Ovary (tissue), 9 donors: ENCODE results near the gene ARMC12. TPM values are rescaled to one million over a fixed set of nuclear protein-coding genes. Genes with fewer than 3 reads are reported as not detected.
A peak's percentile ranks its signal among the peaks of the same experiment; 100 is the strongest.

Experiments
- DNase-seq, 5 donors: peaks; one replicate each; pipeline ENCODE4 v3.0.0-alpha.2; 2019 to 2020
- H3K27ac ChIP-seq, 2 donors: fragments of 200-600 bp; one replicate each; pipeline versions ENCODE4 v1.5.1 to v1.8.0; 2019 to 2022
- H3K27me3 ChIP-seq: fragments of 200-600 bp; one replicate; pipeline ENCODE4 v1.8.0; 2022
- H3K36me3 ChIP-seq: fragments of 200-600 bp; sonication (generic); one replicate; pipeline ENCODE4 v1.5.1; 2019
- H3K4me1 ChIP-seq: one replicate; pipeline ENCODE4 v1.8.1; 2013; ENCODE audit warnings: mild to moderate bottlenecking, moderate library complexity; ENCODE audit not compliant: insufficient read depth
- H3K4me3 ChIP-seq: fragments of 200-600 bp; sonication (generic); one replicate; pipeline ENCODE4 v1.5.1; 2017
- H3K9me3 ChIP-seq, 2 donors: fragments of 200-600 bp in 1 of 2; sonication (generic) in 1 of 2; one replicate each; pipeline versions ENCODE4 v1.5.1 to v1.8.1; 2013 to 2019; ENCODE audit warnings: mild to moderate bottlenecking in 1 of 2, moderate library complexity in 1 of 2
- EP300 ChIP-seq: sonication (generic); formaldehyde crosslinking; IDR thresholded peaks from one replicate; pipeline ENCODE4 v1.6.1; 2017; ENCODE audit warnings: antibody characterized with exemption
- POLR2A ChIP-seq: fragments of 450-650 bp; IDR thresholded peaks from one replicate; pipeline ENCODE4 v1.6.1; 2017; ENCODE audit warnings: antibody characterized with exemption, mild to moderate bottlenecking, moderate library complexity
- WGBS, 3 donors: extraction: QIAGEN DNeasy Blood & Tissue Kit in 1 of 3; methylation state at CpG; one replicate each; pipeline versions ENCODE4 v1.1.5 to v1.1.7; 2013 to 2017; 5-methylcytosine and 5-hydroxymethylcytosine counted together
- intact Hi-C, 4 donors: fragments of 100-400 bp; cut with DNase I; formaldehyde crosslinking; loops; one replicate each; pipeline versions ENCODE4 v1.11.0 to v1.15.1; 2022 to 2023
- polyA plus RNA-seq, 2 donors: library from polyadenylated mRNA; stranded (reverse); fragments of 200-250 nt in 1 of 2; fragments of 350-450 nt in 1 of 2; fragmentation: Illumina TruSeq in 1 of 2; extraction: RNeasy Lipid Tissue Mini Kit (QIAGEN cat#74804) in 1 of 2; gene quantifications; one replicate each; pipeline ENCODE4 v1.2.3, GENCODE V29; 2013 to 2014
- total RNA-seq, 7 donors: library from RNA; depleted of rRNA in 2 of 7; stranded (reverse); fragments of >200 nt in 2 of 7; fragmentation: NEBNext Ultra II Directional in 3 of 7; extraction: Animal tissue kit (Norgen Biotek cat#: 25700) in 3 of 7; gene quantifications; one replicate each; pipeline versions ENCODE4 v1.1.0 to v1.2.4, GENCODE V29; 2016 to 2023
- TF ChIP-seq, protein P1 (sequence below), 3 donors: fragments of 450-650 bp in 2 of 3; fragments of 200-600 bp in 1 of 3; IDR thresholded peaks; one replicate each; pipeline versions ENCODE4 v1.5.1 to v1.8.0; 2016 to 2022; ENCODE audit warnings: antibody characterized with exemption in 3 of 3, mild to moderate bottlenecking in 1 of 3
- donor health status: DM: no; HTN: no; CAD: no; lungs with moderate emphysema.
- donor health status: DM: no; HTN: no; CAD: no.
- donor health status: Bipolar disorder and iron deficiency.
- donor health status: DM: yes; HTN: yes; CAD: no.
- donor health status: DM: no; HTN: no; CAD: no.
- donor health status: DM: yes; HTN: yes; CAD: no.

The ARMC12 gene
- total and polyA plus RNA-seq, 9 donors: 0.34 to 1.9 (median 1.0) TPM

DNA sequence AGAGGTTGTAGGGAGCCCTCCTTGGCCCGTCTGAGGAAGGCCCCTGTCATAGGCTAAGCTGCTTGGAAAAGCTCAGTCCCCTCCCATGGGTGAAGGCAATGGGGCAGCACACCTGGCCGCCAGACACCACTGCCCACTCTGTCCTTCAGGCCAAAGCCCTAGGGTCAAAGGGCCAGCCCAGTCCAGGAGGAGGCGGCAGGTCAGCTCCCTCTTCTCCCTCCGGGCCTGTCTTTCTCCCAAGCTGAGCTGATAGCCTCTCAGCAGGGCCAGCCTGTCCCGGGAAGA lies 34.5 kb downstream of the ARMC12 start:
- Histone ChIP-seq H3K27ac (no peak overlapping the region), H3K9me3 (no peaks in the 10 kb centered on the region), H3K27me3 (no peaks in the 10 kb centered on the region), H3K4me1 (no peaks in the 10 kb centered on the region), H3K36me3 (no peaks in the 10 kb centered on the region), H3K4me3 (no peak overlapping the region)
- WGBS, 3 donors: 49 to 58% (median 55%) methylated on average over 5 of the region's 5 CpGs
- intact Hi-C loops: no loop called here
- TF ChIP-seq, protein P1, sequence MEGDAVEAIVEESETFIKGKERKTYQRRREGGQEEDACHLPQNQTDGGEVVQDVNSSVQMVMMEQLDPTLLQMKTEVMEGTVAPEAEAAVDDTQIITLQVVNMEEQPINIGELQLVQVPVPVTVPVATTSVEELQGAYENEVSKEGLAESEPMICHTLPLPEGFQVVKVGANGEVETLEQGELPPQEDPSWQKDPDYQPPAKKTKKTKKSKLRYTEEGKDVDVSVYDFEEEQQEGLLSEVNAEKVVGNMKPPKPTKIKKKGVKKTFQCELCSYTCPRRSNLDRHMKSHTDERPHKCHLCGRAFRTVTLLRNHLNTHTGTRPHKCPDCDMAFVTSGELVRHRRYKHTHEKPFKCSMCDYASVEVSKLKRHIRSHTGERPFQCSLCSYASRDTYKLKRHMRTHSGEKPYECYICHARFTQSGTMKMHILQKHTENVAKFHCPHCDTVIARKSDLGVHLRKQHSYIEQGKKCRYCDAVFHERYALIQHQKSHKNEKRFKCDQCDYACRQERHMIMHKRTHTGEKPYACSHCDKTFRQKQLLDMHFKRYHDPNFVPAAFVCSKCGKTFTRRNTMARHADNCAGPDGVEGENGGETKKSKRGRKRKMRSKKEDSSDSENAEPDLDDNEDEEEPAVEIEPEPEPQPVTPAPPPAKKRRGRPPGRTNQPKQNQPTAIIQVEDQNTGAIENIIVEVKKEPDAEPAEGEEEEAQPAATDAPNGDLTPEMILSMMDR (IDR thresholded peaks at IDR 0.05): no peak
- no peak for TF ChIP-seq EP300
- no peak for TF ChIP-seq POLR2A
- DNase-seq: no peak

DNA sequence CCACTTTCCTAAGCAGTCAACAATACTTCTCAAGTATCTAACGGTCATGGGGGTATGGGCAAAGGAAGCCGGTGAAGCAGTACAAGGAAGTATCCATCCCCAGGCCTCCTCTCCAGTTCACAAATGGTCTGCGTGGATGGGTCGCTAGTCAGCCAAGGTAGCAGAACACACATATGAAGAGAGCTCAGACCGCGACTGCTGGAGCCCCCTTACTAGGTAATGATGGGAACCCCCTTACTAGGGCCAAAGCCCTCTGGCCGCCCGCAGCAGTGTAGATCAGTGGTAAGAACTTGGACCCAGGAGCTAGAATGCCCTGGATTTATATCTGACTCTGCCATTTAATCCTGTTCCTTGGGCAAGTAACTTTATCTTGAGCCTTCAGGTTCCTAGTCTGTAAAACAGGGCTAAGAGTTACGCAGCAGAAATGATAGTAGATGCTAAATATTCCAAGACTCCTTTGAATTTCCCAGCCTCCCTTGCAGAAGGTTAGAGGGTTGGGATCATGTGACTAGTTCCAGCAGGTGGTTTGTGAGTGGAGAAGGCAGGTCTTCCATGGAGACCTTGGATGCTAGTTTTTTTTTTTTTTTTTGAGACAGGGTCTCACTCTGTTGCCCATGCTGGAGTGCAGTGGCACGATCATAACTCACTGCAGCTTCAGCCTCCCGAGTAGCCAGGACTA lies 37.4 kb downstream of the ARMC12 start:
- H3K4me1 ChIP-seq: no peaks in the 10 kb centered on the region
- no peaks in the 10 kb centered on the region for H3K27me3 ChIP-seq
- intact Hi-C loops: no loop called here
- no peak overlapping the region for H3K4me3 ChIP-seq
- no peaks in the 10 kb centered on the region for H3K9me3 ChIP-seq
- H3K36me3 ChIP-seq: no peaks in the 10 kb centered on the region
- DNase-seq: no peak
- TF ChIP-seq, protein P1 (IDR thresholded peaks at IDR 0.05): no peak
- no peak for TF ChIP-seq POLR2A
- no peak for TF ChIP-seq EP300
- 72 to 86% (median 77%) methylated on average over 11 of the region's 11 CpGs for WGBS, 3 donors
- no peak overlapping the region for H3K27ac ChIP-seq

DNA sequence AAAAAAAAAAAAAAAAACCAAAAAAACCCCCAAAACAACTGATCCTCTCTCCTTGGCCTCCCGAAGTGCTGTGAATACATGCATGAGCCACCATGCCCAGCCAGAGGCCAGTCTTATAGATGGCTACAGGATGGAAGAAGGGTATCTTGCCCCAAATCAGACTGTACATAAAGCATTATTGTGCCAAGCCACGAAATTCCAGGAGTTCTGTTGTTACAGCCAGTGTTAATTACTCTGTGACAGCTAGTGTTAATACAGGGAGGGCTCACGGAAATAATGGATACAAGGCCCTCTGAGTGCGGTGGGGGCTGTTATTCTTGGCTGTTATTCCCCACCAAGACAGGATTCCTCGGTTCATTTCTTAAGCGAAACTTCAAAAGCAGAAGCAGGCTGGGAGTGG lies 38.2 kb downstream of the ARMC12 start:
- Histone ChIP-seq H3K9me3 (no peaks in the 10 kb centered on the region), H3K36me3 (no peaks in the 10 kb centered on the region), H3K27ac (no peak overlapping the region), H3K4me1 (no peaks in the 10 kb centered on the region), H3K27me3 (no peaks in the 10 kb centered on the region), H3K4me3 (no peak overlapping the region)
- WGBS, 3 donors: 63 to 72% (median 67%) methylated on average over 6 of the region's 6 CpGs
- TF ChIP-seq EP300 (no peak), POLR2A (no peak)
- TF ChIP-seq, protein P1 (IDR thresholded peaks at IDR 0.05): no peak
- no peak for DNase-seq
- intact Hi-C loops: no loop called here

DNA sequence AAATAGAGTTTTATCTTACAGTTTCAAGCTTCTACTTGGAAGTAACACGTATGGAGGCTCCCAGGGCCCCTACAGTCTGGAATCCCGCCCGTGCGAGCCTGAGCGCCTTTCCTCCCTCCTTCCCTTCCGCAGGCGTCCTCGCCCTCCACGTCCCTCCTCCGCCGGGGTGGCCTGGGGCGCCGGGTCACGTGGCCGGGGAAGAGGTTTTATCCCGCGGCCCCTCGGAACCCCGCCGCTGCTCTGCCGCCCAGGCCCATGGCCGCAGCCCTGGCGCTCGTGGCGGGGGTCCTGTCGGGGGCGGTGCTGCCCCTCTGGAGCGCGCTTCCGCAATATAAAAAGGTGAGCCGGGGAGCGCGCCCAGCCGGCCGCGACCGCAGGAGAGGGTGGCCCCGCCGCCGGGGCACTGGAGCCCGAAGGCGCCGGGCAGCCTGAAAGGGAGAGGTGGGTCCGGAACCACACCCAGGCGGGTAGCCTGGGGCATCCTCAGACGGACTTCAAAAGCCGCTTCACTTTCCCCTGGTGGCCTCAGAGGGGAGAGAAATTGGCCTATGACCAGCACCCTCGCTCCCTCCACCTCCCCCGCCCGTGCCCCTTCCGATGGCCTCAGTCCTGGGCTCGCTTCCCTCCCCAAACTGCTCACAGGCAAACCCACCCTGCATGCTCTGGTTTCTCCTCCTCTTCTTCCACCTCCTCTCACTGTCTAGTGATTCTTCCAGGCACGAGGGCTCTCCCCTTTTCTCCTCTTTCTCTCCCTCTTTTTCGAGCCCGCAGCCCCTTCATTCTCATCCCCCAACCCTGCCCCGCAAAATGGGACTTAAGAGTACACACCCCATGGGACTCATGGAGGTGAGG lies 39.8 kb downstream of the ARMC12 start, which contains the start of gene CLPSL2:
Gene CLPSL2 (plus strand): TSS at position 235 of the 852 bp plus-strand sequence. CDS start 21 bp downstream, at position 256.
- Histone ChIP-seq H3K36me3 (no peaks in the 10 kb centered on the region), H3K27ac (no peak within 1 kb of the TSS), H3K27me3 (no peaks in the 10 kb centered on the region), H3K4me1 (no peaks in the 10 kb centered on the region), H3K9me3 (no peaks in the 10 kb centered on the region), H3K4me3 (peak within 1 kb of the TSS; percentile 23)
- 1 to 3% (median 1%) methylated on average over 54 to 56 of the region's 56 CpGs for WGBS, 3 donors
- DNase-seq: no peak
- intact Hi-C loops: no loop called here
- TF ChIP-seq, protein P1 (IDR thresholded peaks at IDR 0.05): no peak
- TF ChIP-seq EP300 (no peak), POLR2A (no peak)
